HG02973 (cell line): ENCODE results near the gene OR8G1.
"Not testable (repeated sequence)": the region's sequence is repeated elsewhere in the genome, so short reads cannot be mapped to it uniquely, and the experiment has no call there.

Experiments used
- ATAC-seq: cut with Tn5 transposase; IDR thresholded peaks from one replicate; pipeline ENCODE4 v1.9.1; 2021; ENCODE audit warnings: moderate library complexity; ENCODE audit not compliant: unreplicated experiment

The OR8G1 gene

DNA sequence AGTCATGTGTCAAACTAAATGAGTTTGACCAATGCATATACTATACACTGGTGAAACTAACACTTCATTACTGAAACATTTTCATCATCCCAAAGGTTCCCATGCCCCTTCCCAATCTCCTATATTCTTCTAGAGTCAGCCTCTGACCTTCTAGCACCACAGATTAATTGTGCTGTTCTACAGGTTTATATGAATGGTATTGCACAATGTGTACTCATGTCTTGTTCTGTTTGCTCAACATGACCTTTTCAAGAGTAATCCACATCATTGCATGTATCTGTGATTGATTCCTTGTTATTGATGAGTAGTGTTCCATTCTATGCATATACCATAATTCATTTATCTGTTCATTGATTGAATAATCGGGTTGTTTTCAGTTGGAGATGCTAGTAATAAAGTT lies 7.5 kb upstream of the OR8G1 start:
- no peak for ATAC-seq

DNA sequence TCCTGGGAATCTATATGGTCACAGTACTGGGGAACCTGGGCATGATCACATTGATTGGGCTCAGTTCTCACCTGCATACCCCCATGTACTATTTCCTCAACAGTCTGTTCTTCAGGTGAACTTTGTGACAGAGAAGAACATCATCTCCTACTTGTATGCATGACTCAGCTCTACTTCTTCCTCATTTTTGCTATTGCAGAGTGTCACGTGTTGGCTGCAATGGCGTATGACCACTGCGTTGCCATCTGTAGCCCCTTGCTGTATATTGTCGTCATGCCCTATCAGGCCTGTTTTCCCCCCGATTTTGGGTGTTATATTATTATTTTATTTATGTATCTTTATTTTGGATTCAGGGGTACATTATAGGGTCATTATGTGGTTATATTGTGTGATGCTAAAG lies 2.4 kb upstream of the OR8G1 start:
- no peak for ATAC-seq

- not testable (repeated sequence) for ATAC-seq
These were observed 9.0 kb downstream of the OR8G1 start for GRCh38 chr11:124249869-124250268.

DNA sequence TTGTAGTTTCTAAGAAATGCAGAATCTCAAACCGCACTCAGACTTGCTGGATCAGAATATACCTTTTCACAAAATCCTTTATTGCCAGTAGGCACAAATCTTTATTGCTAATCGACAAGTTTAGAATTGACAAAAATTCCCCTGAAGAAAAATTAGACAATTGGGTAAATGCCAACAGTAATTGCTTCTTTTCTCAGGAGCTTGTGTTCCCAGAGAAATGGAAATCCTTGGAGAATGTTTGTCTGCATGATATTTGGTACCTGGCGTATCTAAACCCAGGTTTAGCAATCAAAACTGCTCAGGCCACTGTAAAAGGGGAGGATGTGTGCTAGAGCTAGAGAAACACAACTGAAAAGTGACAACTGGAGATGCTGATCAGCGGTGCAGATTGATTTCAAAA lies 15.2 kb downstream of the OR8G1 start, which contains the start of gene OR8G5:
OR8G5 (plus strand) TSS at position 301 of the 400 bp plus-strand sequence. CDS start 8,556 bp downstream, outside the sequence.
- ATAC-seq = no peak

DNA sequence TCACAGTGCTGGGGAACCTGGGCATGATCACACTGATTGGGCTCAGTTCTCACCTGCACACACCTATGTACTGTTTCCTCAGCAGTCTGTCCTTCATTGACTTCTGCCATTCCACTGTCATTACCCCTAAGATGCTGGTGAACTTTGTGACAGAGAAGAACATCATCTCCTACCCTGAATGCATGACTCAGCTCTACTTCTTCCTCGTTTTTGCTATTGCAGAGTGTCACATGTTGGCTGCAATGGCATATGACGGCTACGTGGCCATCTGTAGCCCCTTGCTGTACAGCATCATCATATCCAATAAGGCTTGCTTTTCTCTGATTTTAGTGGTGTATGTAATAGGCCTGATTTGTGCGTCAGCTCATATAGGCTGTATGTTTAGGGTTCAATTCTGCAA lies 24.1 kb downstream of the OR8G1 start:
- ATAC-seq = not testable (repeated sequence)

- ATAC-seq = not testable (repeated sequence)
These were observed 30.0 kb downstream of the OR8G1 start for GRCh38 chr11:124270886-124271285.

DNA sequence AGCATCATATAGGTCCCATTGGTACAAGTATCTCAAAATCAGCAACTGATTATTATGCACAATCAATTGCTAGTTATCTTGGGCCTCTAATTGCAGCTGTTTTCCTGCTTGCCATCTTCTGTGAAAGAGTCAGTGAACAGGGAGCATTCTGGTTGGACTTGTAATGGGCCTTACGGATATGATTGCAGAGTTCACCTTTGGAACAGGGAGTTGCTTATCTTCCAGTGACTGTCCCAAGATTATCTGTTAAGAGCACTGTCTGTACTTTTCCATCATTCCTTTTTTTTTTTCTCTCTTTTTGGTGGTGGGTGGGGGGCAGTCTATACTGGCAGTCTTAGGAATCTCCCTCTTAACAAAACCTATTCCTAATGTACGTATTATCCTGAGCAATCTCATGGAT lies 33.1 kb downstream of the OR8G1 start:
- ATAC-seq = no peak

DNA sequence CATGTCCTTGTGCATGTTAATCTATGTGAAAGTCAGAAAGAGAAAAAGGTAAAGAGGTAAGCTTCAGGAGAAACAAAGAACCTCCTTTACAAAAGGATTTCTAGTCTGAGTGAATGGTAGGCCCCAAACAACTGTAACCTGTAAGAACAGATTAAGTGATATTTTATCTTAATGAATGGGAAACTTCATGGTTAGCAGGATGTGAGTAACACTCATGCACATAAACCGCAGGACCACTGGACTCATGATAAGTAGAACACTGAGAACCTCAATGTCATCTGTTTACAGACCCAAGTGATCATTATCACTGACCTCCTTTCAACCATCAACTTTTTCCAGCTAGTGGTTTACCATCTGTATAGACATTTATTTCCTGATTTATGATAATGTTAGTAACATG lies 35.2 kb downstream of the OR8G1 start:
- no peak for ATAC-seq

DNA sequence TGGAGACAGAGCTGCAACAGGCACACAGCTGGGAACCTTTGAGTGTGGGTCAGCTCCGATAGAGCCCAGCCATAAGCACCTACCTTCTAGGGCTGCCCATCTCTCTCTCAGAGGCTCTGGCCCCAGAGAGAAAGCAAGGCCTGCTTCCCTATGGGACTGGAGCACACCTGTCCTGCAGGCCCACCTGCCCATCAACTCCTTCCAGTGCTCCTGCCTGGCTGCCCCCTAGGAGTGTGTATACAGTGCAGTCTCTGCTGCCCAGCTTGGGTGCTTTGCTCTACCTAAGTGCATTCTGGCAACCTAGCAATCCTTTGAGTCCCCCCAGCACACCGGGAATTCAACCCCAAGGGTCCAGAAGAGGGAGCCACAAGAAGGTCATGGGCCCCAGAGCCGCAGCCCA lies 36.3 kb downstream of the OR8G1 start:
- no peak for ATAC-seq

DNA sequence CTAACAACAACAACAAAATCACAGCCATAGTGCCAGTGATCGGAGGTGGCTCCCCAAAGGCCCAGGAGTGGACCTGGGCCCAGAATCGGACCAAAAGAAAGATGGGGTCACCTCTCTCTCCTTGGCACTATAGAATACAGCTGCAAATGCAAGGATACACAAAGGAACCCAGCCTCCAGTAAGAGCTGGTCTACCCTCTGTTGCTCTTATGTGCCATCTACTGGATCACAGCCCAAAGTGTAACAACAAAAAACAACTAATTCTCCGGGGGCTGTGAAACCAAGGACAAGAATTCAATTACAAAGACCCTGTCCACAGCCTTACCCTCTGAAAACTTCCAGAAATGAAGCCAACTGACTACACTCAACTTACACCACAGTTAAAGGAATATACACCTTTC lies 36.9 kb downstream of the OR8G1 start:
- no peak for ATAC-seq

GRCh38 chr11:124278261-124278660 lies 37.4 kb downstream of the OR8G1 start:
- ATAC-seq = no peak

DNA sequence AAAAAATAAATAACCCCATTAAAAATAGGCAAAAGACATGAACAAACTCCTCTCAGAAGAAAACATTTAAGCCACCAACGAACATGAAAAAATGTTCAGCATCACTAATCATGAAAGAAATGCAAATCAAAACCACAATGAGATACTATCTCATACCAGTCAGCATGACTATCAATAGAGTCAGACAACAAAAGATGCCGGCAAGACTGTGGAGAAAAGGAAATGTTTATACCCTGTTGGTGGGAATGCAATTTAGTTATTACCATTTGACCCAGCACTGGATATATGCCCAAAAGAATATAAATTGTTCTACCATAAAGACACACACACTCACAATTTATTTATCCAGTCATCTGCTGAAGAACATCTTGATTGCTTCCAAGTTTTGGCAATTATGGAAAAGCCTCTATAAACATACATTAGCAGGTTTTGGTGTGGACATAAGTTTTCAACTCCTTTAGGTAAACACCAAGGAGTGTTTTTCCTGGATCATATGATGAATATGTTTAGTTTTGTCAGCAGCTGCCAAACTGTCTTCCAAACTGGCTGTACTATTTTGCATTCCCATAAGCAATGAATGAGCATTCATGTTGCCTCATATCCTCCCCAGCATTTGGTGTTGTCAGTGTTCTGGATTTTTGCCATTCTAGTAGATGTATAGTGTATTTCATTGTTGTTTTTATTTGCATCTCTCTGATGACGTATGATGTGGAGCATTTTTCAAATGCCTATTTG lies 44.9 kb downstream of the OR8G1 start:
- ATAC-seq = no peak

DNA sequence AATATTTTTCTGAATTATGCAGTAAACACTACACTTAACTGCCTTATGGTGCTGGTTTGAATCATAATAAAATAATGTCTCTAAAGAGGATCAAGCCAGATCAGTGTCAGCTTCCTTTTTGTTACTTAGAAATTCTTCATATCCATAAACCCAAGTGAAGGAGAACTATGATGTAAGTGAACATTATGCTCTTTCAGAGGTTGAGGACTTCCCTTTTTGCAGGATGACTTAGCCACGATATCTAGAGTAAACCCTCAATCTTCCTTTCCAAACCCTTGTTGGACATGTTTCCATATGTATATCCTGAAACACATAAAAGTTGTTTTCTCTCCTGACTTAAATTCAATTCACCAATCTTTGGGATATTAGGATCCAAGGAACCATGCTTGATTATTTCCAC lies 53.8 kb downstream of the OR8G1 start:
- ATAC-seq = no peak

GRCh38 chr11:124296016-124296415 lies 55.1 kb downstream of the OR8G1 start:
- no peak for ATAC-seq

DNA sequence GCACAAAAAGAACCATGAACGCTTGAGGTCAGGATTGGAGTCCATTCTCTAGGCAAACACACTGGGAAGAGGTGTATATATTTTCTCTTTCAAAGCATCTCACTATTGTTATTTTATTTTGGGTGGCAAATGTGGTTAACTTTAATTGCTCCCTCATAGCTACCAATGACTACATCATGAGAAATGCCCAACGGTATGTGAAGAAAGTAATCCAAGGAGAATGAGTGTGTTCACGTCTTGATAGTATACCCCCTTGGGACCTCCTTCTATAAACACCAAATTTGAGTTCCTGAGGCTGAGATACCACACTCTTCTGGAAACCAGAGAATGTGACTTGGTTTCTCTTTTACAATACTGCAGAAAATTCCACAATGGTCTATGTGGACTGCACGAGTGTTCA lies 57.0 kb downstream of the OR8G1 start:
- ATAC-seq = no peak

DNA sequence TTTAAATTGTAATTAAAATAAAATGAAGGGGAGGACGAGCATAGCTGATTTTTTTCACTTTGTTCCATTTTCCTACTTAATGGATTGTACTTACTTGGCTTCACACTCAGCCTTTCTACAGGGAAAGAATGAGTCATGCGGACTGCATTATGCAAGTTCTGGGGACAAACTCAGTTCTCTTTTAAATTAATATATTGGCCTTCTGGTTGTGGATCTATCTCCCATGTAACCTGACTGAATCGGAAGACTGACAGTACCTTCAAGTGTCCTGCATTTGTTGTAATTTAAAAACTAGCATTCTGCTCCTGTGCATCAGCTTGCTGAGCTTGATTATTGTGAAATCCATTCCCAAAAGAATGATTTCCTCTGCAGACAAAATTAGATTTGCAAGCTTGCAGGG lies 60.7 kb downstream of the OR8G1 start:
- no peak for ATAC-seq

DNA sequence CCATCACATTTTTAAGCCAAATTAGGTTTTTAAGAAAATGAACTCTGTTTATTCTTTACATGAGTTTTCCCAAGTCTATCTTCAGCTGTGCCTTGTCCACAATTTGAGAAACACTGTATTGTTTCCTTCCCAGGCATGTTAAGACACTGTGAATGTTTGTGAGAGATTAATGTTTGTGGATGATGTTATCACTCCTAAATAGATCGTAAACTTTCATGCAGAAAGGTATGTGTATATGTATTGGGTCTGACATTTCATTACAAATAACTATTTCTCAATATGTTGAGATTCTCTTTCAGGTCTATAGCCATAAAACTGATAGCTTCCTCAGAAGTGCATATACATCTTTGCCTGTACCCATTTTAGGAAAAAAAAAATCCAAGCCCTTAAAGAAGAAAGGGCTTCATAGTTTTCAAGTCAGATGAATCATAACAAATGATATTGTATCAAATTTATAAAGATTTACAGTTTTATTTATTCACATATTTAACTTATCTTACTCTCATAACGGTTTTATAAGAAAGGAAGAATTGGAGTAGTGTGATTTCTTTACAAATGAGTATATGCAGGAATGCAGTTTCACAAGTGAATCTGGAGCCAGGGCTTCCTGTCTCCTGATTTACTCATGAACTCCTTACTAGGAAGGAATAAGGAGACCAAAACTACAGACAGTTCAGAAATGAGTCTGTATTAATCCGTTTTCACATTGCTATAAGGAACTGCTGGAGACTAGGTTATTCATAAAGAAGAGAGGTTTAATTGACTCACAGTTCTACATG lies 61.6 kb downstream of the OR8G1 start:
- no peak for ATAC-seq
